Measurements from ENCODE around the gene SLIT1. TPM values are rescaled to one million over a fixed set of nuclear protein-coding genes. Genes with fewer than 3 reads are reported as not detected.

The SLIT1 gene
- total RNA-seq, 2 donors from 2014 or later: 0.78 to 0.99 TPM

DNA sequence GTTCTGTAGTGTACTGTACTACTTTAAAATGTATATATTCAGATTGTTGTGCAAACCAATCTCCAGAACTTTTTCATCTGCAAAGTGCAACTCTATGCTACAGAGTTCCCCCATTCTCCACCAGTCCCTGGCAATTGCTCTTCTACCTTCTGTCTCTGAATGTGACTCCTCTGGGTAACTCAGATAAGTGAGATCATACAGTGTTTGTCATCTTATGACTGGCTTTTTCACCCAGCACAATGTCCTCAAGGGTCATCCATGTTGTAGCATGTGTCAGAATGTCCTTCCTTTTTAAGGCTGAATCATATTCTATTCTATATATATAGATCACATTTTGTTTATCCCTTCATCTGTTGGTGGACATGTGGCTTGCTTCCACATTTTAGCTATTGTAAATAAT, 10.8 kb downstream of the SLIT1 start:
- H3K27ac ChIP-seq: no peak overlapping the region
- ATAC-seq (no peak), DNase-seq (no peak)
- no peaks in the 10 kb centered on the region for H3K36me3 ChIP-seq (replicated peaks in 1 of 2; ENCODE audit: insufficient read depth in 1 of 2, low read depth in 2 of 2)
- no peak overlapping the region for H3K4me3 ChIP-seq
- TF ChIP-seq, protein P1, sequence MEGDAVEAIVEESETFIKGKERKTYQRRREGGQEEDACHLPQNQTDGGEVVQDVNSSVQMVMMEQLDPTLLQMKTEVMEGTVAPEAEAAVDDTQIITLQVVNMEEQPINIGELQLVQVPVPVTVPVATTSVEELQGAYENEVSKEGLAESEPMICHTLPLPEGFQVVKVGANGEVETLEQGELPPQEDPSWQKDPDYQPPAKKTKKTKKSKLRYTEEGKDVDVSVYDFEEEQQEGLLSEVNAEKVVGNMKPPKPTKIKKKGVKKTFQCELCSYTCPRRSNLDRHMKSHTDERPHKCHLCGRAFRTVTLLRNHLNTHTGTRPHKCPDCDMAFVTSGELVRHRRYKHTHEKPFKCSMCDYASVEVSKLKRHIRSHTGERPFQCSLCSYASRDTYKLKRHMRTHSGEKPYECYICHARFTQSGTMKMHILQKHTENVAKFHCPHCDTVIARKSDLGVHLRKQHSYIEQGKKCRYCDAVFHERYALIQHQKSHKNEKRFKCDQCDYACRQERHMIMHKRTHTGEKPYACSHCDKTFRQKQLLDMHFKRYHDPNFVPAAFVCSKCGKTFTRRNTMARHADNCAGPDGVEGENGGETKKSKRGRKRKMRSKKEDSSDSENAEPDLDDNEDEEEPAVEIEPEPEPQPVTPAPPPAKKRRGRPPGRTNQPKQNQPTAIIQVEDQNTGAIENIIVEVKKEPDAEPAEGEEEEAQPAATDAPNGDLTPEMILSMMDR (IDR thresholded peaks at IDR 0.05): no peak
- no peak for TF ChIP-seq POLR2A (IDR thresholded peaks at IDR 0.05)
- H3K9me3 ChIP-seq: no peaks in the 10 kb centered on the region
- intact Hi-C loops (cut with DNase I): no loop called here
- H3K4me1 ChIP-seq: no peaks in the 10 kb centered on the region
- H3K27me3 ChIP-seq: no peaks in the 10 kb centered on the region

- ATAC-seq (no peak), DNase-seq (no peak)
- no peak for TF ChIP-seq POLR2A (IDR thresholded peaks at IDR 0.05)
- TF ChIP-seq, protein P1 (IDR thresholded peaks at IDR 0.05): no peak
- Histone ChIP-seq H3K9me3 (no peaks in the 10 kb centered on the region), H3K4me1 (no peaks in the 10 kb centered on the region), H3K27me3 (no peaks in the 10 kb centered on the region), H3K27ac (no peak overlapping the region), H3K36me3 (replicated peaks in 1 of 2; ENCODE audit: insufficient read depth in 1 of 2, low read depth in 2 of 2) (no peaks in the 10 kb centered on the region), H3K4me3 (no peak overlapping the region)
- intact Hi-C loops (cut with DNase I): no loop called here
- 93 to 94% methylated on average over 3 to 5 of the region's 5 CpGs for WGBS, 2 donors
Observed at GRCh38 chr10:97174276-97174775, 11.4 kb downstream of the SLIT1 start.

DNA sequence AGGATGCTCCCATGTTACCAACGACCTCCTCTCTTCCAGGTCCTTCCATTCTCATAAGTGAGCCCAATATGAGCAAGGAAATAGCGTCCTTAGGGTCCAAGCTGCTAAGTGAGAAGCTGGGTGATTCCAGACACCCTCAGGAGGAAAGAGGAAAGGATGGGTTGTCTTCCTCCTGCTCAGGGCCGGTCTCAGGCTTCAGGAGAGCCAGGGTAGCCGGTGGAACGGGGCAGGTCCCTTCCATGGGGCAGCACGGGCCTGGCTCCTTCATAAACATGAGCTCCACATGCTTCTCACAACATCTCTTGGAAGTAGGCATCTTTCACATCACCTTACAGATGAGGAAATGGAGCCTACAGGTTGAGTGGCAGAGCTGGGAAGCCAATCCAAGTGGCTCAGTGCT, 12.7 kb downstream of the SLIT1 start:
- no peaks in the 10 kb centered on the region for H3K9me3 ChIP-seq
- no peak for TF ChIP-seq POLR2A (IDR thresholded peaks at IDR 0.05)
- TF ChIP-seq, protein P1 (IDR thresholded peaks at IDR 0.05): no peak
- H3K36me3 ChIP-seq (replicated peaks in 1 of 2; ENCODE audit: insufficient read depth in 1 of 2, low read depth in 2 of 2): no peaks in the 10 kb centered on the region
- ATAC-seq (no peak), DNase-seq (no peak)
- H3K27ac ChIP-seq: no peak overlapping the region
- no peaks in the 10 kb centered on the region for H3K27me3 ChIP-seq
- 62 to 86% methylated on average over 5 to 6 of the region's 6 CpGs for WGBS, 2 donors
- H3K4me1 ChIP-seq: no peaks in the 10 kb centered on the region
- no peak overlapping the region for H3K4me3 ChIP-seq
- intact Hi-C loops (cut with DNase I): no loop called here

DNA sequence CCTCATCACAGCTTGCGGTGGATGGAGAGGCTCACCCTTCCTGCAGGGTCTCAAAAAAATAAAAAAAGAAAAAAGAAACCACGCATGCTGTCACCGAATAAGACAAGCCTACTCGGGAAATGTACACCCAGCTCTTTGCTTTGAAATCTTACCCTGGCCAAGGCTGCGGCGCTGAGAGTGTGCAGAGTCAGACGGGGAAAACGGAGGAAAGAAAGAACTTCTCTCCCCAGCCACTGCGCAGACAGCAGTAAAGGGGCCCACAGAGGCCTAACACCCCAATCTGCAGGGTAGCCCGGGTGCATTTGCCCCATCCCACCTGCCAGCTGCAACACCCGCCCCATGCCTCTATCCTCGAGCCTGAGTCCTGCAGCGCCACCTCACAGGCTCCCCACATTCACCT, 14.8 kb downstream of the SLIT1 start:
- ATAC-seq: no peak
- Histone ChIP-seq H3K36me3 (replicated peaks in 1 of 2; ENCODE audit: insufficient read depth in 1 of 2, low read depth in 2 of 2) (no peaks in the 10 kb centered on the region), H3K27ac (no peak overlapping the region), H3K4me3 (no peak overlapping the region), H3K9me3 (no peaks in the 10 kb centered on the region), H3K4me1 (no peaks in the 10 kb centered on the region), H3K27me3 (no peaks in the 10 kb centered on the region)
- no peak for DNase-seq
- intact Hi-C loops (cut with DNase I): no loop called here
- 65 to 71% methylated on average over 13 of the region's 13 CpGs for WGBS, 2 donors
- TF ChIP-seq POLR2A (IDR thresholded peaks at IDR 0.05): no peak
- TF ChIP-seq, protein P1 (IDR thresholded peaks at IDR 0.05): no peak

DNA sequence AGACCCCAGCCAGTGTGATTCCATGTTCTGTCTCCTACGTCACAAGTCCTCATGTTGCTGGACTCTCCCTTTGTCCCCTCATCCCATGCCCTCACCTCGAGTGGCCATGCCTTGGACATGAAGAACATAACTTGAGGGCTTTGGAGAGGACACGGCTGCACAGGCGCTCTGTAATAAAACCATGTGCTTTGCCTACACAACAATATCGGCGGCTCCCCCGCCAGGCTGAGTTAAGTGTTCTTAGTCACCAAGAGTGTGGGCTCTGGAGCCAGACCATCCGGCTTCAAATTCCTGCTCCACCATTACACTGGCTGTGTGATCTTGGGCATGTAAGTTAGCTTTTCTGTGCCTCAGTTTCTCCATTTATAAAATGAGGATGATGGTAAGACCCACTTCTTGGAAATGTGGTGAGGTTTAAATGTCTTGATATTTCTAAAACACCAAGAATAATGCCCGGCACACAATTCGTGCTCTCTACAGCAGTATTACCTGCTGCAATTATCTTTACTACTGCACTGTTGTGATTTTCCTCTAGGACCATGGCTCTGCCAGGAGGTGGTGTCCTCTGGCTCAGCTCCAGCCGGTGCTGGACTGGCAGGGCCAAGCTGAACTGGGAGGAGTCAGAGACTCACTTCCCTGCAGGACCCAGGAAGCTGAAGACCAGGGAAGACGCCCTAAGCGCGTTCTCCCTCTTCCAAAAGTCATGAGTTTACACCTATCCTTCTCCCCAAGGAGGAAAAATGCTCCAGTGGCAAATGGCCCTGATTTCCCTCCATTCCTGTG, 15.7 kb downstream of the SLIT1 start:
- H3K9me3 ChIP-seq: no peaks in the 10 kb centered on the region
- intact Hi-C loops (cut with DNase I): no loop called here
- no peaks in the 10 kb centered on the region for H3K4me1 ChIP-seq
- no peak for TF ChIP-seq POLR2A (IDR thresholded peaks at IDR 0.05)
- TF ChIP-seq, protein P1 (IDR thresholded peaks at IDR 0.05): no peak
- H3K36me3 ChIP-seq (replicated peaks in 1 of 2; ENCODE audit: insufficient read depth in 1 of 2, low read depth in 2 of 2): no peaks in the 10 kb centered on the region
- ATAC-seq (peak; percentile 45), DNase-seq (peak; percentile 53 to 83 (median 68))
- H3K27me3 ChIP-seq: no peaks in the 10 kb centered on the region
- 59% methylated on average over 14 of the region's 14 CpGs for WGBS, 2 donors
- H3K4me3 ChIP-seq: no peak overlapping the region
- H3K27ac ChIP-seq: no peak overlapping the region

Data from body of pancreas (tissue), 4 donors.